SK-N-SH treated with all-trans-retinoic acid at 6 μM for 48 hours (cell line): ENCODE results near the gene LRRC25.

ENCODE experiments used
- PATZ1 ChIP-seq: fragments of 250-450 bp; sonication (Bioruptor Pico); IDR thresholded peaks from 2 replicates; pipeline ENCODE4 v1.8.0; 2020; ENCODE audit warnings: mild to moderate bottlenecking, moderate library complexity, borderline replicate concordance
- ZFP30 ChIP-seq: fragments of 450-650 bp; formaldehyde crosslinking; IDR thresholded peaks from 2 replicates; pipeline ENCODE4 v1.5.0; 2022; ENCODE audit warnings: mild to moderate bottlenecking, moderate library complexity
- ZNF8 ChIP-seq: fragments of 450-650 bp; formaldehyde crosslinking; IDR thresholded peaks from 2 replicates; pipeline ENCODE4 v1.5.0; 2020; ENCODE audit warnings: mild to moderate bottlenecking, moderate library complexity

- TF ChIP-seq ZFP30 (CRISPR knock-in tag) (no peak), ZNF8 (CRISPR knock-in tag) (no peak), PATZ1 (CRISPR knock-in tag) (no peak)
Observed at GRCh38 chr19:18420930-18421329, 23.5 kb upstream of the LRRC25 start.
